Right lobe of liver (tissue), 4 donors: ENCODE measurements around the gene ZDHHC14.
"Not testable (repeated sequence)": the region's sequence is repeated elsewhere in the genome, so short reads cannot be mapped to it uniquely, and the experiment has no call there.

ENCODE experiments used
- POLR2A ChIP-seq: fragments of 450-650 bp; IDR thresholded peaks from one replicate; pipeline ENCODE4 v1.6.1; 2017; ENCODE audit warnings: antibody characterized with exemption, mild to moderate bottlenecking
- TF ChIP-seq, protein P1 (sequence below), 4 donors: fragments of 200-600 bp in 3 of 4; fragments of 450-650 bp in 1 of 4; IDR thresholded peaks; one replicate each; pipeline versions ENCODE4 v1.5.1 to v1.8.0; 2016 to 2022; ENCODE audit warnings: antibody characterized with exemption in 4 of 4, mild to moderate bottlenecking in 2 of 4
- donor health status: DM: no; HTN: no; CAD: no.
- donor health status: DM: no; HTN: no; CAD: no.
- donor health status: DM: no; HTN: yes; CAD: no.

DNA sequence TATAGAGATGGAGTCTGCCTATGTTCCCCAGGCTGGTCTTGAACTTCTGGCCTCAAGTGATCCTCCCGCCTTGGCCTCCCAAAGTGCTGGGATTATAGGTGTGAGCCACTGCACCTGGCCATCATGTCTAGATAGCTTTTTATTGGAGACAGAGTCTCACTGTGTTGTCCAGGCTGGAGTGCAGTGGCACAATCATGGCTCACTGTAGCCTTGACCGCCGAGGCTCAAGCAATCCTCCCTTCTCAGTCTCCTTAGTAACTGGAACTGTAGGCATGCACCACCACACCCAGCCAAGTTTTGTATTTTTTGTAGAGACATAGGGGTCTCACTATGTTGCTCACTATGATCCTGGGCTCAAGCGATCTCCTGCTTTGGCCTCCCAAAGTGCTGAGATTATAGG lies 4.0 kb downstream of the ZDHHC14 start:
- TF ChIP-seq, protein P1, sequence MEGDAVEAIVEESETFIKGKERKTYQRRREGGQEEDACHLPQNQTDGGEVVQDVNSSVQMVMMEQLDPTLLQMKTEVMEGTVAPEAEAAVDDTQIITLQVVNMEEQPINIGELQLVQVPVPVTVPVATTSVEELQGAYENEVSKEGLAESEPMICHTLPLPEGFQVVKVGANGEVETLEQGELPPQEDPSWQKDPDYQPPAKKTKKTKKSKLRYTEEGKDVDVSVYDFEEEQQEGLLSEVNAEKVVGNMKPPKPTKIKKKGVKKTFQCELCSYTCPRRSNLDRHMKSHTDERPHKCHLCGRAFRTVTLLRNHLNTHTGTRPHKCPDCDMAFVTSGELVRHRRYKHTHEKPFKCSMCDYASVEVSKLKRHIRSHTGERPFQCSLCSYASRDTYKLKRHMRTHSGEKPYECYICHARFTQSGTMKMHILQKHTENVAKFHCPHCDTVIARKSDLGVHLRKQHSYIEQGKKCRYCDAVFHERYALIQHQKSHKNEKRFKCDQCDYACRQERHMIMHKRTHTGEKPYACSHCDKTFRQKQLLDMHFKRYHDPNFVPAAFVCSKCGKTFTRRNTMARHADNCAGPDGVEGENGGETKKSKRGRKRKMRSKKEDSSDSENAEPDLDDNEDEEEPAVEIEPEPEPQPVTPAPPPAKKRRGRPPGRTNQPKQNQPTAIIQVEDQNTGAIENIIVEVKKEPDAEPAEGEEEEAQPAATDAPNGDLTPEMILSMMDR (IDR thresholded peaks at IDR 0.05): not testable (repeated sequence)
- not testable (repeated sequence) for TF ChIP-seq POLR2A
